Measurements from ENCODE around the gene POGZ. TPM values are rescaled to one million over a fixed set of nuclear protein-coding genes. Genes with fewer than 3 reads are reported as not detected.
A peak's percentile ranks its signal among the peaks of the same experiment; 100 is the strongest.
"Not testable (repeated sequence)": the region's sequence is repeated elsewhere in the genome, so short reads cannot be mapped to it uniquely, and the experiment has no call there.

POGZ gene
- total RNA-seq, 1 donor from 2014 or later = 165 TPM

DNA sequence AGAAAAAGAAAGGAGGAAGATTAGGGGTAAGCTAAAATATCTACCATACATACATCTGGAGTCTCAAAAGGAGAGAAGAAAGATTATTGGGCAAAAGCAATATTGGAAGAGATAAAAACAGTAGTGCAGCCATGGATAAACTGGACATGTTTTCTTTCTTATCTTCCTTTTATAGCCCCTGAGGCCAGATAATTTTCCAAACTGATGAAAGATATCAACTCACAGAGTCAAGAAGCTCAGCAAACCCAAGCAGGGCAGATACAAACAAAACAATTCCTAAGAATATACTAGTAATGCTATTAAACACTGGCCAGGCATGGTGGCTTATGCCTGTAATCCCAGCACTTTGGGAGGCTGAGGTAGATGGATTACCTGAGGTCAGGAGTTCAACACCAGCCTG, 65.7 kb downstream of the POGZ start:
- intact Hi-C loops (cut with DNase I) = loop anchor here (10.0 kb wide), 1 partner anchor 49 kb away; the partner anchor contains the start of gene RFX5
- ATAC-seq (no peak), DNase-seq (ENCODE audit: low spot score) (no peak)

DNA sequence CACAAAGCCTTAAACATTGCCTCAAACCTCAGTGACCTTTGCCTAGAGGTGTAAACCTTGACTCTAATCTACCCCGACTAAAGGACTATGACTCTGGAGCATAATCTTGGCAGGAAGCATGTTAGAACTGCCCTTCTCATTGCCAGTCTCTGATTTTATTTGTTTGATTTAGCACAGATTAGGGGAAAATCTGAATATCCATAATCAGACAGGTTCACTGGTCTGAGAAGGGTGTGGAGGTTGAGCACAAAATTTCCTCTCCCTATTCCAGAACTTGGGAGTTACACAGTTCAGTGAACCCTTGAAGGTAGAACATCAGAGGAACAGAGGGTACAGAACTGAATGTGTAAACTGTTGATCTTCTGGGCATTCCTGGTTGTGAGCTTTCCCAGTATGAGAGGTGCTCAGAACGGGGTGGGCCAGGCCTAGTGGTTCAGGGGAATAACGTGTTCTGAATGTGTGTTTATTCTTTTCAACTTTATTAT, 68.2 kb downstream of the POGZ start:
- DNase-seq (ENCODE audit: low spot score) (no peak), ATAC-seq (no peak)
- intact Hi-C loops (cut with DNase I) = loop anchor here (10.0 kb wide), 1 partner anchor 46 kb away; the partner anchor contains the start of gene RFX5

DNA sequence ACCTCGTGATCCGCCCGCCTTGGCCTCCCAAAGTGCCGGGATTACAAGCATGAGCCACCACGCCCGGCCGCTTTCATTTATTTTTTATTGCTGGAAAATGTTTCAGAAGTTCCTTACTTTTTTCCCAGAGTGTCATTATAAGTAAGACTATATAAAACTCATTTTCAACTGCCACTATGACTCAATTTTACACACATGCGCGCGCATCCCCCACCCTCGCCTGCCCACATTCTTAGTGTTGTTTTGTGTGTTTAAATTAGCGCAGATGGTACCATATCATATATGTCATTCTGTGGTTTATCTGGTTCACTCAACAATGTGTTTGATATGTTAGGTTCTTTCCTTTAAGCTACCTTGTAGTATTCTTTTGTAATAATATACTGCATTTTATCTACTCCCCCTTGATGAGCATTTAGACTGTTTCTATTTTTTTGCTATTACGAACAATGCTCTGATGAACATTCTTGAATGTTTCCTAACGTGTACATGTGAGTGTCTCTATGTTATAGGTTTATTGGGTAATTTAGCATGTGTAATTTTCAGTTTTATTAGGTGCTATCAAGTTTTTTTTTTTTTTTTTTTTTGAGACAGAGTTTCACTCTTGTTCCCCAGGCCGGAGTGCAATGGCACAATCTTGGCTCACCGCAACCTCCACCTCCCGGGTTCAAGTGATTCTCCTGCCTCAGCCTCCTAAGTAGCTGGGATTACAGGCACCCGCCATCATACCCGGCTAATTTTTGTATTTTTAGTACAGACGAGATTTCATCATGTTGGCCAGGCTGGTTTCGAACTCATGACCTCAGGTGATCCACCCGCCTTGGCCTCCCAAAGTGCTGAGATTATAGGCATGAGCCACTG, 68.8 kb downstream of the POGZ start:
- ATAC-seq = not testable (repeated sequence)
- peak; percentile 18 for DNase-seq (ENCODE audit: low spot score)
- intact Hi-C loops (cut with DNase I) = loop anchor here (10.0 kb wide), 1 partner anchor 46 kb away; the partner anchor contains the start of gene RFX5

DNA sequence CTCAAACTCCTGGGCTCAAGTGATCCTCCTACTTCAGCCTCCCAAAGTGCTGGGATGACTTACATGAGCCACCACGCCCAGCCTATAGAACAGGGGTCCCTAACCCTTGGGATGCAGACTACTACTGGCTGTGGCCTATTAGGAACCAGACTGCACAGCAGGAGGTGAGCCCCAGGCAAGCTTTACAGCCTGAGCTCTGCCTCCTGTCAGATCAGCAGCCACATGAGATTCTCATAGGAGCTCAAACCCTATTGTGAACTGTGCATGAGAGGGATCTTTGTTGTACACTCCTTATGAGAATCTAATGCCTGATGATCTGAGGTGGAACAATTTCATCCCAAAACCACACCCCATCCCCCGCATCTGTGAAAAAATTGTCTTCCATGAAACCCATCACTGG, 73.3 kb downstream of the POGZ start:
- ATAC-seq (no peak), DNase-seq (ENCODE audit: low spot score) (peak; percentile 13)
- intact Hi-C loops (cut with DNase I) = no loop called here

DNA sequence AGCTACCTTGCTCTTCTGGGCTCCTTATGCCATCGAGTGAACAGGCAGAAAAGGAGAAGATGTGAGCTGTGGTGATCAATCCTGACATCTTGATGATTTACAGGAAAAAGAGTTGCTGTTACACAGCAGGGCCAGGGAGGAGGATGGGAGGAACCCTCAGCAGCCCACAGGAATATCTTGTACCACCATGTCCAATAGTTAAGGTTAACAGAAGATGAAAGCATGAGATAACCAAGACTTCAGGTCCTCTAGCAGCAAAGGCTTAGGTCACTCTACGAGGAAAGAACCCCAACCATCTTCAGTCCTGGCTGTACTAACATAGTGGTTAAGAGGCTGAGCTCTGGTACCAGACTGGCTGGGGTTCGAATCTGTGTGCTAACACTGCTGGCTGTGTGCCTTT, 74.7 kb downstream of the POGZ start:
- DNase-seq (ENCODE audit: low spot score) = no peak
- ATAC-seq = no peak
- intact Hi-C loops (cut with DNase I) = no loop called here

DNA sequence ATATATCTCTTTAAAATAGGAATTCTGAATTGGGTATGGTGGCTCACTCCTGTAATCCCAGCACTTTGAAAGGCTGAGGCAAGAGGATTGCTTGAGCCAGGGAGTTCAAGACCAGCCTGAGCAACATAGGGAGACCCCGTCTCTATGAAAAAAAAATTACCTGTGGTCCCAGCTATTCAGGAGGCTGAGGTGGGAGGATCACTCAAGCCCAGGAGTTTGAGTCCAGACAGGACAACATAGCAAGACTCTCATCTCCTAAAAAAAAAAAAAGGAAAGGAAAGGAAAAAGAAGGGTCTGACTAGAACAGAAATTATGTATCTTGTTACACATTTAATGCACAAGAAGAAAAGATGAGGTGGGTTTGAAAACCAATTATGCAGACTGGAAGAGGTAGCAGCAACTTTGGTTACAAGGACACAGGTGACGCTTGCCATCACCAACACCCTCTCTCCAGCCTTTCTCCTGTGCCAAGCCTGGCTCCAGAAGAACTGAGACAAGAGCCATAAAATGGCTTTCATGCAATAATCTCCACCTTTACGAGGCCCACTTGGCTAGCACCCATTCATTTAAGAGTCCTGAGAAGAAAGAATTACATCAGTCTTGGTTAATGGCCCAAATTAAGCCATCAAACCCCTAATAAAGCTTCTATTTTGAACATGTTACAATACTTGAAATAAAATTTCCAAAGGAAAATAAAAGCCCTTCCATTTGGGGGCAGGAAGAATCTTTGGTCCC, 82.0 kb downstream of the POGZ start:
- DNase-seq (ENCODE audit: low spot score) = no peak
- intact Hi-C loops (cut with DNase I) = no loop called here
- ATAC-seq = no peak

DNA sequence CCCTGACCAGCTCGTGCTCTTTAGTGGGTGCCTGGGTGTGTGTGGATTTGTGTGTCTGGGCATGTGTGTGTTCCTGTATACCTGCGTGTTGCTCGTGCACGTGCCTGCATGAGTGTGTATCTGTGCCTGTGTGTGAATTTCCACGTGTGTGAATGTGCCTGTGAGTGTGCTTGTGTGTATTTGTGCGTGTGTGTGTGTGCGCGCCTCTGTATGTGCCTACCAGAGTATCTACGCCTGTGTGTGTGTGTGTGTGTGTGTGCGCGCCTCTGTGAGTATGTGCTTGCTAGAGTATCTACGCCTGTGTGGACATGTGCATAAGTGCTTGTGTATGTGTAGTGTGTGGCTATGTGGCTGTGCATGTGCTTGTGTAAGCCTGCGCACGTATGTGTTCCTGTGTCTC, 86.1 kb downstream of the POGZ start:
- DNase-seq (ENCODE audit: low spot score) = no peak
- ATAC-seq = no peak
- intact Hi-C loops (cut with DNase I) = no loop called here

DNA sequence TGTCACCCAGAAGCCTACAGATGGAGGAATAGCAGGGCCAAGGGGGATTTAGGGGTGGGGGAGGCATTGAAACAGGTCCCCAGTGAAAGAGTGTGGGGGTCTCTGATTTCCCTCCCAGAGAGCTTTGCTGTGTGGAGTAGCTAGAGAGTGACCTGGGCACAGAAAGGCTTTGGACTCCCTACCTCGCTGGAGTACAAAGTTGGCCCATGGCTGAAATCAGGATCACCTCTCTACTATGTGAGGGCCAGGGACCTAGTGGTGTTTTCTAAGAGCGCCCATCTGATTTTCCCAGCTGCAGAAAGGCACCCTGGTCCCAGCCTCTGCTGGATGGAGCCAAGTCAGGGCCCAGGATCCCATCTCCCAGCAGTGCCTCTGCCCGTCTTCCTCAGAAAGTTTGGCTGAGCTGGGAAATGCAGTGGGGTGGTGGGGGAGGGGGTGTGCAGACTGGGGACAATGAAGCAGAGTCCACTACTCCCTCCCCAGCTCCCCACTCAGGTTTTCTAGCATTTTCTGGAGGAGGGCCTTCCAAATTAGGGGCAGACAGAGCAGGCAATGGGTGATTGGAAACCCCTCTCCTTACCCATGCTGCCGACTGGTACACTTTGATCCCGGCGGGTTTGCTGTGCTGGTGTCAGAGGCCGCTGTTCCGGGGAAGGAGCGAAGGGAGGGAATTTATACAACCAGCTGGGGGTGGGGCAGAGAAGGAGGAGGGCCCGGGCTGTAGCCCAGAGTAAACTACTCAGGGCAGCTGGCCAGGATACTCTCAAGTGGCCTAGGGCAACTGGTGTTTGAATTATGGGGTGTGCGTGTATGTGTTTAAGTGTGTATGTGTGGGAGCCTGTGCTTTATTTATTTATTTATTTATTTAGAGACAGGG, 87.0 kb downstream of the POGZ start, which contains the start of gene SELENBP1:
SELENBP1 (minus strand) TSS at position 648 of the 877 bp plus-strand sequence; CDS start at position 584, 64 bp downstream.
- peak; percentile 91 for DNase-seq (ENCODE audit: low spot score)
- intact Hi-C loops (cut with DNase I) = no loop called here
- peak; percentile 94 for ATAC-seq

DNA sequence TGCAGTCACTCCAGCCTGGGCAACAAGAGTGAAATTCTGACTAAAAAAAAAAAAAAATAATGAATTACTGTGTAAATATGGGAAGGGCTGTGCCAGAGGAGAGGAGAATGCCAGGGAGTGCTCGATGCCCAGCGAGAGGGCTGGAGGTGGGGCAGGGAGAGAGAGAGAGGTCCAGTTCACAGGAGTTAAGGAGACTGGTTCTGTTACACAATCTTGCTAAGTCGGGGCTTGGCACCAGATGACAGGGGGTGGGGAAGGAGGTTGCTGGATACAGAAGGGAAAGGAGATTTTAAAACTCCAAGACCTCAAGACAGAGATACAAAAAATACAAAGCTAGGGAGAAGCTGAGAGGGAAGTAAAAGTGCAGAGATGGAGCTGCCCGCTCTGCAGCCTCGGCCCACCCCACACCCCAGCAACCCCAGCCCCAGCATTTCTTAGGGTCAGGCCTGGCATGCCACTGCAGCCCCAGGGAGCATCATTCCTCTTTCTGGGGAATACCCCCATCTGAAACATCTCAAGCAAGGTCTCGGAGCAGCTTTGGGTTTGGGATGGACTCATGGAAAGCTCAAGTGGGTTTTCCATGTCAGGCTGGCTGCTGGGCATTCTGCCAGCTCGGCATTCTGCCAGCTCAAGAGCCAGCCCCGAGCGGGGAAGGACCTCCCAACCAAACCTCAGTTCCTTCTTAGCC, 87.8 kb downstream of the POGZ start:
- ATAC-seq = peak; percentile 82
- DNase-seq (ENCODE audit: low spot score) = peak; percentile 81
- intact Hi-C loops (cut with DNase I) = no loop called here

DNA sequence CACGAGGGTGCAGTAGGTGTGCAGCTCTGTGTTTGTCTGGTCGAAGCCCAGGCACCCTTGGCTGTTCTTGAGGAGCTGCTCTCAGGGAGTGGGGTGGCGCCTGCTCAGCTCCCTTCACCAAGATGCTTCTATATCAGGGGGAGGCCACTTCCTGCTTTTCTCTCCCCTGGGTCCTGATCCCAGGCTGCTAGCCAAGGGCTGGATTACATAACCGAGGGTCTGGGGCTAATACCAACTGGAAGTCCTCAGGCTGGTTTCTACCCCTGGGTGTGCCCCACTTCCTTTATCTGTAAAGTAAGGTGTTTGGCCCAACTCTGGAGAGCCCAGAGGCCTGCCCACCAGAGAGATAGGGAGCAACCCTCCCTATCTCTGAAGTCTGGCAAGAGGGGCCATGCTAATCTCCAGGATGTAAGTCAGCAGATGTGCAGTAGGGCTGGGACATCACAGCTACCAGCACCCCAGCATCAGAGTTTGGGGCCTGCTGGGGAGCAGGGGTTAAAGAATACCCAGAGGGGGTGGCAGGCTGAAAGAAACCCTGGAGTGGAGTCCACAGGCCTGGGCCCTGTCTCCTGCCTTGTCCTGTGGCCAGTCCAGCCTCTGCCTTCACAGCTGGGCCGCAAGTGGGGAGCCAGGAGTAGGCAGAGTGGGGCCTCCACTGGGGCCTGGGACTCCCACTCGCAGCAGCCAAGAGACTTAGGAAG, 88.9 kb downstream of the POGZ start:
- intact Hi-C loops (cut with DNase I) = no loop called here
- ATAC-seq (peak; percentile 16), DNase-seq (ENCODE audit: low spot score) (peak; percentile 61)

DNA sequence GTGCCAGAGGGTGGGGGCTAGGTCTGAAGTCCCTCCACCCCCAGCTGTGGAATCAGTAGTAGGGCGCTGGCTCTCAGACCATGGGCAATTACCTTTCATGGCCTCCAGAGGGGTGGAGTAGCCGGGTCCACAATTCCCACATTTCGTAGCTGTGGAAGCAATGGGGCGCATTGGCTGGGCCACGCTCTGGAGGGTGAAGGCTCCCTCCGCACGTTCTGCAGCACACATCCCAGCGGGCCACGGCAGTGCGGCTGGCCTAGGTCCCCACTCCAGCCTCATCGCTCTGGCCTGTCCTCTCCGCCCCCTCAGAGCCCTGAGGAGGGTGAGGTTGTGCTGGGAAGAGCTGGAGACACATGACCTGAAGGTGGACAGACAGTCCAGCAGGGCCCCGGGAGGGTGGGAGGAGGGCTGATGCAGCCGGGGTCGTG, 89.7 kb downstream of the POGZ start:
- intact Hi-C loops (cut with DNase I) = no loop called here
- DNase-seq (ENCODE audit: low spot score) (no peak), ATAC-seq (no peak)

DNA sequence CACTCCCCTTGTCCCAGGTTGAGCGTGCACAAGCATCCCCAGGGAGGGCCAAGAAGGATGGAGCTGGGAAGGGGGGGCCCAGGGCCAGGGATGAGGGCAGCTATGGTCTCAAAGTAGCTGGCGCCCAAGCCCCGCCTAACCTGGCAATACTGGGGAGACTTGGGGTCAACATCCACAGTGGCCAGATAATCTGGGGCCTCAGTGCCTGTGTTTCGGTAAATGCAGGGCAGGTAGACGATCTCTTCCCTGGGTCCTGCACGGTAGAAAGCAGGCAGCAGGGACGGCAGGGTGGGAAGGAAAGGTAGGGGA, 90.0 kb downstream of the POGZ start:
- intact Hi-C loops (cut with DNase I) = no loop called here
- no peak for ATAC-seq
- DNase-seq (ENCODE audit: low spot score) = no peak

DNA sequence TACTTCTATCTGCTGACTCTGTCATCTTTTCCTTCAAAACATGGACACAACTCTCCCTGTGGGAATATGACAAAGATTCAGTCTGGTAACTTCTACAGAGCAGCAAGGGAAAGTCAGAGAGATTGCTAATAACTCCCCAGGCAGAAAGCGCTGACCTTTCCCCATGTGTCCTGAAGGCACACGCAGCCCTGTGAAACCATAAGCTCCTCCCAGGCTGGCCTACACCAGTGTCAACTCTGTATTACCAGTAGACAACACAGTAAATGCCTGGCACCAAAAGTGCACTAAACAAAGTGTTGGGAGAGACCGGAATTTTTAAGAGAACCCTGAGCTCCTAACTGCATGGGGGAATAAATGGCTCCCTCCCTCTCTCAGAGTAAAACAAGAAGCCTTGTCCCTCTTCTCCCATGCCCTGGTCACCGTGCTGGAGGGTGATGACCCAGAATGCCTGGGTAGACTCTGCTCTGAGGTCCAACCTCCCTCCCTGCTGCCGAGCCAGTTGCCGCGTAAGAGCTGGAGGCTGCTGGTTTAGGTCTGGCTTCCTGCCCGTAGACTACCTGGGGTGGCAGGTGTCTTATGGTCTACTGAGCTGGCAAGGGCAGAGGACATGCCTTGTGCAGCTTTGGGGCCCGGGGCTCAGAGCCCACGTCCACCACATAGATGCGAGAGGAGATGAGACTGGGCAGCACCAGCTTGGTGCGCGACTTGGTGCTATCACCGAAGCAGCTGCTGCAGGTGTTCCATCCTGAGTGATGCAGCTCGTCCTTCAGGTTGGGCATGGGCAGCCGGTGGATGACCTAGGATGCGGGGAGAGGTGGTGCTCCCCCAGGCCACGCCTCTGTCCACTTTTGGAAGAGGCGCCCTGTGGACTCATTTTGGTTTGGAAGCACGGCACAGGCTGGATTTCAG, 90.6 kb downstream of the POGZ start:
- DNase-seq (ENCODE audit: low spot score) = no peak
- no peak for ATAC-seq
- intact Hi-C loops (cut with DNase I) = no loop called here

DNA sequence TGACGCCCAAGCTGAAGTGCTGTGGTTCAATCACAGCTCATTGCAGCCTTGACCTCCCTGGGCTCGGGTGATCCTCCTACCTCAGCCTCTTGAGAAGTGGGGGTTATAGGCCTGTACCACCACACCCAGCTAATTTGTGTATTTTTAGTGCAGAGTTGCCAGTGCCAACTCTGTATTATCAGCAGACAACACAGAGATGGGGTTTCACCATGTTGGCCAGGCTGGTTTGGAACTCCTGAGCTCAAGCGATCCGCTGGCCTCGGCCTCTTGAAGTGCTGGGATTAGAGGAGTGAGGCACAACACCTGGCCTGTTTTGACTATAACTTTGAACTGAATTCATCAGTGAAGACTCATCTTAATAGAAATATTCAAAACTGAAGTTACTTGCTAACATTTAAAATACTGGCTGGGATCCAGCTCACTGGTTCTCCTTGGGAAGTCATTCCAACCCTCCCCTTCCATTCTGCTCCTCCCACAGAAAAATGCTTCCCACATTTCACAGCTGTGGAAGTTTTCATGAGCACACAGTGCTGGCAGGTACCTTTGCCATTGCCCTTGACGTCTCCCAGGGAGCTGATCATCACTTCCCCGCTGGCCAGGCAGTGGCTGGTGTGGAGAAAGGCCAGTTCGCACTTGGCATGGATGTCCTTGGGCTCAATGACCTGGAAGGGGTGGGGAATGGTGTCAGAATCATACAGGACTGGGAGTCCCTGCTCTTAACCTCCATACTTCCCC, 91.5 kb downstream of the POGZ start:
- ATAC-seq (no peak), DNase-seq (ENCODE audit: low spot score) (no peak)
- intact Hi-C loops (cut with DNase I) = no loop called here

DNA sequence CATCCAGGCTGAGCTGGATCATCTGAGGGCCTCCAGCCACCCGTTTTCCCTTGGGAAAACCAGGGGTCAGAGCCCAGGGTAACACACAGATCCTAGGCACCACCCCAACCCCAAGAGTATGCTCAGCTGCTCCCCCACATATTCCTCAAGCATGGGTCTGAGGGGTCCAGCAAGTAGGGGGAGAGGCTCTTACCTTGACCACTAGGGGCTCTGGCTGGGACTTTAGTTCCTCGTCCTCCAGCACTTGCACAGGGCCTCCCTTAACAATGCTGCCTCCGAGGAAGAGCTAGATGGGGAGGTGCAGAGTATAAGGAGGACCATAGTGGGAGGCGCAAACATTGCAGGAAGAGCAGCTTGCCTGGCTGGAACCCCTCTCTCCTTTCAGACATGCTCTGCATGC, 94.3 kb downstream of the POGZ start:
- no peak for DNase-seq (ENCODE audit: low spot score)
- ATAC-seq = no peak
- intact Hi-C loops (cut with DNase I) = no loop called here
